HG02759 (cell line): Measurements from ENCODE around the gene MACROD2.

ENCODE experiments used
- ATAC-seq: cut with Tn5 transposase; IDR thresholded peaks from one replicate; pipeline ENCODE4 v1.9.1; 2021; ENCODE audit warnings: mild to moderate bottlenecking, moderate library complexity; ENCODE audit not compliant: unreplicated experiment

MACROD2 gene

GRCh38 chr20:14785065-14785743, 789.9 kb downstream of the MACROD2 start:
- no peak for ATAC-seq

DNA sequence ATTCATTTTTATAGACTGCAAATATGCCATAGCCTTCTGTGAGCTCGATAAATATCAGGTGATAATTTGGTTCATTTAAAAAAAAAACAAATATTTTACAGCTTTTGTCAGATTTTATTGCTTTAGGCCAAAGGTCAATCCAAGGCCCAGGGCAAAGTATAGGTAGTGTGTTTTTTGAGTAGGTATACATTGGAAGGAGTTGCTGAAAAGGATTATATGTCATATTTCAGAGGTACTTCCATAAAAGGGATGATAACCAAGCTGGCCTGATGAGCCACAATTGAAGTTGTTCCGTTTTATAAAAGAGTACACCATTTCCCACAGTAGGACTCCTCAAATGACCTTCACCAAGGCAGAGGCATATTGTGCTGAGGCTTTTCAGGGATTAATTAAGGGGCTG, 794.9 kb downstream of the MACROD2 start:
- no peak for ATAC-seq

- no peak for ATAC-seq
These were observed 795.7 kb downstream of the MACROD2 start for GRCh38 chr20:14790771-14791620.

DNA sequence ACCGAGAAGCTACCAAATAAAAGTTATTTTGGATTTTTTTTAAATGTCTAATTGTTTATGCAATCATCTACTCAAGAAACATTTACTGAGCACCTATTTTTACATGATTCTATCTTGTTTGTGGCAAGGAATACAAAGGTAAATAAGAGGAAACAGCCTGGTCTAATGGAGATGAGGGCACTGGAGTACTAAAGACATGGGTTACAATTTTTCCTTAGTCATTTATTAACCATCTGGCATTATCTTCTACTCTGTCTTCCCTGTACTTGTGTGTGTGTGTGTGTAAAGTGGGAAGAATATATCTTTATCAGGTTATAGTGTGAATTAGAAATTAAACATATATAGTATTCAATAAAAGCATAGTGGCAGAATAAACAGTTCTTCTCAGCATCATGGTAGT, 797.6 kb downstream of the MACROD2 start:
- no peak for ATAC-seq

- no peak for ATAC-seq
These were observed 804.4 kb downstream of the MACROD2 start for GRCh38 chr20:14799545-14800216.

GRCh38 chr20:14800707-14801425, 805.5 kb downstream of the MACROD2 start:
- no peak for ATAC-seq

DNA sequence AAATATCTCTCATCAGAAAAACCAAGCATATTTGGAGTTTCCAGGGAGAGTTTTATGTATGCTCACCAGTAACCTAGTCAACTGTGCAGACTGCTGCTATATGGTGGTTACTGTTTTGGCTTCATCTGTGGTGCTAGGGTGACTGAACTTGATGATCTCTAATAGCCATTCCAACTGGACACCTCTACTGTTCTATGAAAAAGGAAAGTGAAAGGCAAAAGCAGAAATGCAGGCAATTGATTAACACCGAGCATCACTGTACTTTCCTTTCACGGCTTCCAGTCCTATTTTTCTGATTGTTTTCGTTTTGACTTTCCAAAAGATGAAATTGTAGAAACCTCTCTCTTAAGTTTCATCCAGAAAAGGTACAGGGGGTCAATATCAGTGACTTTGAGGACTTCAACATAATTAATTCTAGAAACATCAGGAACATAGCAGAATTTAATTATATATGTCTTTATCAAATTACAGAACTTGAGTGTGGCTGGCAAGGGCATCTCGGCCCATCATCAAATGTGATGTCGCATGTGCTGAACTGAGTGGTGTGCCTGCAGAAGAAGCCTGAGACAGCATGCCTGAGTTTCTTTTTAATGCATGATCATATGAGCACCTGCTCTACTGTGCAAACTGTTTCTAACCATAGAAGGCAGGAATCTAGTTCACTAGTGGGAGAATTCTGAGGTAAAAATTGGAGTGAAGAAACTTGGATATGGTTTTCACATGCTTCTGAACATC, 806.4 kb downstream of the MACROD2 start:
- ATAC-seq = no peak

- no peak for ATAC-seq
These were observed 811.9 kb downstream of the MACROD2 start for GRCh38 chr20:14807224-14807623.

DNA sequence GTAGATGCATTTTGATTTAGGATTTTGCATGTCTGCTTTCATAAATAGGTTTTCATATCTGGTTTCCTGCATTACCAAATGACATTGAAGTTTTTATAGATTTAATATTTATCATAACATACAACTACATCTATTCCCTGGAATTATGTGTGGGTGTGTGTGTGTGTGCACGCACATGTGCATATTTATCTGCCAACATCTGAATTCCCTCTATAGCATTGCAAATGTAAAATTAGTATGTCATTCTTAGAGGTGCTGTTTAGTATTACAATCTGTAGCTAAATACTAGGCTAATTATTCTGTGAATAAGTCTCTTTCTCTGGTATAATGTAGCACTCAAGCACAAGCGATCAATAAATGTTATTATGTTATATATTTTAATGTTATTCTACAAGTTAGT, 820.0 kb downstream of the MACROD2 start:
- ATAC-seq = no peak

DNA sequence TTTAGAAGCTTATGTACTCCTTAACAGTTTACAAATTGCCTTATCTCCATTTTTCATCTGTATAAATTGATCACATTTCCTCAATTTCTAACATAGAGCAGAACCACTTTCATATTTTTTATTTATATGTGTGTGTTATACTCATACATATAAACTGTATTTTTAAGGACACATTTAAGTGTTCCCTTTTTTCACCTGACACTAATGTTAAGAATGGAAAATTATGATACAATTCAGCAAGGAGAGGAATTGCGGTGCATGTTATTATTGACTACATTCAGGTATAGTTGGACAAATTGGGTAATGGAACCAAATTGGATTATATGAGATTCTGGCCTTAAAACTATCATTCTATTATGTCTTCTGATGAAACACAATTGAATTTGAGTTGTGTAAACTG, 821.2 kb downstream of the MACROD2 start:
- no peak for ATAC-seq

DNA sequence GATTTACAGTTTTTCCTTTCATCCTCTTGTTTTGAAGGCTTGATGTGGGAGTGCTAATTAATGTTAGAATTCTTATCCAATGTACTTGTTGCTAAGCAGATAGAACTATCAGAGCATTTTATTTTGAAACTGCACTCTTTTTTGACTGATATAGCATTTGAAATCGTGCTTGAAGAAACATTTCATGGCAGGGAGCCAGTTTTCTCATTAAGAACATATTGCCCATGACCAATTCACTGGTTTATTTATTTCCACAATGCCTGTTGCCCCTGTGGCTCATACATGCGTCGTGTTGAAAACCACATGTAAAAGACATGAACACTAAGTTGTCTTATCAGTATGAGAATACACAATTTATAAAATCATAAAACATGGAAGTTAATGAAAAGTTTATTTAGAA, 821.8 kb downstream of the MACROD2 start:
- ATAC-seq = no peak

DNA sequence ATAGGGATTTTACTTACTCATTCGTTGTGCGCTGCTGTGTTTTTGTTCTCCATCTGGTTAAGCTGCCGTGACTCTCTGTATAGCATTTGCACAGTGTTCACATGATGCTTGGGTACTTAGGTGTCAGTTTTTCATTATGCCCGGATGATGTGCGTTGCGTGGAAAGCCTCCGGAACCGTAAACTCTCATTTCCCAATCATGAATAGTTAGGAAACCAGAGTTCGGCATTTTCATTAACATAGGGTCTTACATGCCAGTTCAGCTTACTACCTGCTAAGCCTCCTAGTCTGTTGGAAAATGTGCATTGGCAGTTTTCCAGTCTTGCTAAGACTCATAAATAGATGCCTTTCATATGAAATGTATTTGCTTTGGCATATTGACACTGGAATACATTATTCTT, 825.5 kb downstream of the MACROD2 start:
- no peak for ATAC-seq

DNA sequence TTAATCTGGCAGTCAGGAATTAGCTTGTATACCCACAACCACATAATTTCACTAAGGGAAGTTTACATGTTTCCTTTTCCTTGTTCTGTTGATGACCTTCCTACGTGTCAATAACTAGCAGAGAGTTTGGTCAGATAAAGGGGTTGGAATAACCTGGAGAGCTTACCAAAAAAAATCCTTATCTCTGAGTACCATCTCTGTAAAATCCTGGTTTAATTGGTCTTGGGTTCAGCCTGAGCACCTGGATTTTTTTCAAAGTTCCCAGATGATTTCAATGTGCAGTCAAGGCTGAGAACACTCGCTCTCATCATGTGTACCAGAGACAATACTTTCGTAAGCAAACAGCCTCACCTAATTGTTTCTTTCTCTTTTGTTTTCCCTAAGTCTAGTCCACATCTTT, 825.9 kb downstream of the MACROD2 start:
- ATAC-seq = no peak

- no peak for ATAC-seq
These were observed 829.7 kb downstream of the MACROD2 start for GRCh38 chr20:14824996-14825395.

GRCh38 chr20:14826543-14827313, 831.4 kb downstream of the MACROD2 start:
- ATAC-seq = no peak

DNA sequence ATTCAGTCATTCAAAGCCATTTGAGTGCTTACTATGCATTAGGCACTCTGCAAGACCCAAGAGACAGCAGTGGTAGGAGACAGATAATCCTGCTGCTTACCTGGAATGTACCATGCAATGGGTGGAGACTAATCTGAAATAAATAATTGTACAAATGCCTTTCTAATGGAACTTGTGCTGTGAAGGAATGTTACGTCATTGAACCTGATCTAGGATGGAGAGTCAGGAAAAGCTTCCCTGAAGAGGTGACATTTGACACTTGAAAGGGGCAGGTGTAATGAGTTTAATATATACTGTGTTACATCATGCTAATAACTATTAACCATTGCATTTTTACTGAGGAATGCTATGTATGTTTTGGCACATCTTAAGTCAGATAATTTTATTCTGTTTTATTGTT, 833.1 kb downstream of the MACROD2 start:
- no peak for ATAC-seq

GRCh38 chr20:14829906-14830305, 834.6 kb downstream of the MACROD2 start:
- ATAC-seq = peak; percentile 57

- peak; percentile 74 for ATAC-seq
These were observed 835.1 kb downstream of the MACROD2 start for GRCh38 chr20:14830466-14830865.

DNA sequence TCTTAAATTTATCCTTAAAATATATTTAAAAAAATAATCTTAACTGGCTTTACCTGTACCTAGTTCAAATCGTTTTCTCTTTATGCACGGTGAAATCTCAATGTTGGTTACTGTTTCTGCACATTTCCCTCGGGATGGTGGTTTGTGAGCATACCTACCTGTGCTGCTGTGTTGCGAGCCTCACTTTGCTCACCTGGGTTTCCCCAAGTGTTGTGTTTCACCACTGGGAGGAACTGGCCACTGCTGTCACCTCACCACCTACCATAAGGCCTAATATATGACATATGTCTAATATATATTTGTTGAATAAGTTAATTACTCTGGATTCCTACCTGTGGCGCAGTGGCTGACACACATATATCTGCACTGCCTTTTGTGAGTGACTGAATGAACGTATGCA, 835.6 kb downstream of the MACROD2 start:
- ATAC-seq = peak; percentile 14

DNA sequence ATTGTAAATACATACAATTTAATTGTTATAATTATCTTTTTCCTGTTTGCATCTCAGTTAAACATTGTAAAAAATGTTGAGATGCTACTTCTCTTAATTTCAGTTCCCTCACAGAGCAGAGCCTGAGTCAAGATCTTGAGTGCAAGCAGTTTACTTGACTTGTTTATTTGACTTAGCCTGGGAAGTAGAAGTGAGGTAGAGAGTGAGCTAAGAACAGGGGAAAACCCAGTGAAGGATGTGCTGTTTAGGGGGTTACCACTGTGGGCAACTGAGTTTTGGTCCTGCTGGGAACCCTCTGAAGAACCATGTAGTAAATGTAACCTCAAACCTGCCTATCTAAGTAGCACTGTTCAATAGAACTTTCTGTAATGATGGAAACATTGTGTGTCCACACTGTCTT, 837.3 kb downstream of the MACROD2 start:
- ATAC-seq = peak; percentile 73
